Sigmoid colon (tissue), 4 donors: ENCODE measurements around the gene MRTFA.

ENCODE experiments used
- CTCF ChIP-seq, 4 experiments: fragments of 450-650 bp in 3 of 4; fragments of 200-600 bp in 1 of 4; IDR thresholded peaks; one replicate each; pipeline ENCODE4 v1.5.1; 2016 to 2019; ENCODE audit warnings: antibody characterized with exemption in 4 of 4, mild to moderate bottlenecking in 3 of 4, moderate library complexity in 2 of 4
- POLR2AphosphoS5 ChIP-seq, 4 donors: sonication (generic); formaldehyde crosslinking; IDR thresholded peaks; one replicate each; pipeline ENCODE4 v1.6.1; 2017; ENCODE audit warnings: antibody characterized with exemption in 4 of 4

GRCh38 chr22:40509401-40510134 lies 127.0 kb downstream of the MRTFA start:
- TF ChIP-seq CTCF (IDR thresholded peaks at IDR 0.05) (no peak), POLR2AphosphoS5 (IDR thresholded peaks at IDR 0.05) (peak in 3 of 4 donors; percentile 54 to 67 (median 63))
